ENCODE data around the gene TNFSF15.

GRCh38 chr9:114775981-114776380, 29.9 kb downstream of the TNFSF15 start:
- TF ChIP-seq ZNF707 (tag by site-specific recombination; IDR thresholded peaks at IDR 0.05) (no peak), ZNF561 (tag by site-specific recombination; IDR thresholded peaks at IDR 0.05; ENCODE audit: borderline replicate concordance) (no peak), CTCF (tag by site-specific recombination; IDR thresholded peaks at IDR 0.05) (no peak), ZNF184 (tag by site-specific recombination; IDR thresholded peaks at IDR 0.05) (no peak), PBX3 (CRISPR knock-in tag; IDR thresholded peaks at IDR 0.05) (no peak), HIC1 (tag by site-specific recombination; IDR thresholded peaks at IDR 0.05) (no peak), ZBTB1 (tag by site-specific recombination; IDR thresholded peaks at IDR 0.05) (no peak), BCL11A (tag by site-specific recombination; IDR thresholded peaks at IDR 0.05; ENCODE audit: low read depth) (no peak)
